IMR-90 (cell line): ENCODE measurements around the gene NOP16. TPM values are rescaled to one million over a fixed set of nuclear protein-coding genes. Genes with fewer than 3 reads are reported as not detected.

ENCODE experiments used
- ATAC-seq: fragments of 200-7000 bp; cut with Tn5 transposase; 2 replicates; pipeline ENCODE4 v1.9.1; 2020; ENCODE audit warnings: low read depth, mild to moderate bottlenecking, moderate library complexity
- BruUV-seq: library from RNA; stranded (reverse); fragments of 400-500 nt; replicated peaks from 2 replicates; lab custom pipeline; 2021; lab: Mats Ljungman, UMichigan
- CTCF ChIA-PET: fragments of 300-600 bp; formaldehyde crosslinking; extraction: SDS; loops from one replicate; lab custom pipeline; 2021; ENCODE audit warnings: antibody characterized with exemption; lab: Yijun Ruan, JAX
- POLR2A ChIA-PET: fragments of 300-600 bp; sonication (Branson Sonifier 250); formaldehyde crosslinking; loops from one replicate; lab custom pipeline; 2022; ENCODE audit warnings: antibody characterized with exemption; ENCODE audit not compliant: unreplicated experiment; lab: Charles Lee
- DNase-seq: peaks from one replicate; pipeline ENCODE4 v3.0.0; 2013
- H2AFZ ChIP-seq: replicated peaks from 2 replicates; pipeline ENCODE3; 2013; ENCODE audit warnings: low read length, mild to moderate bottlenecking; ENCODE audit not compliant: poor library complexity
- H2AK5ac ChIP-seq: 2 replicates; pipeline ENCODE4 v1.6.1; 2013; ENCODE audit warnings: low read depth, low read length, inconsistent platforms
- H2AK9ac ChIP-seq: replicated peaks from 2 replicates; pipeline ENCODE3; 2013; ENCODE audit warnings: mild to moderate bottlenecking, low read depth, low read length, moderate library complexity; ENCODE audit not compliant: poor library complexity
- H2BK120ac ChIP-seq: 2 replicates; pipeline ENCODE4 v1.6.1; 2013; ENCODE audit warnings: low read depth, low read length, inconsistent platforms
- H2BK15ac ChIP-seq: 3 replicates; pipeline ENCODE4 v1.6.1; 2013; ENCODE audit warnings: low read depth, low read length, inconsistent platforms
- H2BK20ac ChIP-seq: 2 replicates; pipeline ENCODE4 v1.6.1; 2013; ENCODE audit warnings: low read depth, mild to moderate bottlenecking, inconsistent platforms, low read length, moderate library complexity
- H2BK5ac ChIP-seq: 2 replicates; pipeline ENCODE4 v1.6.1; 2013; ENCODE audit warnings: mild to moderate bottlenecking, low read depth, low read length, inconsistent platforms; ENCODE audit not compliant: poor library complexity, severe bottlenecking
- H3K14ac ChIP-seq: replicated peaks from 2 replicates; pipeline ENCODE4 v1.6.1; 2013; ENCODE audit warnings: low read depth, low read length, inconsistent platforms
- H3K18ac ChIP-seq: 2 replicates; pipeline ENCODE4 v1.6.1; 2013; ENCODE audit warnings: low read depth, low read length, control low read depth
- H3K23ac ChIP-seq: 2 replicates; pipeline ENCODE4 v1.6.1; 2013; ENCODE audit warnings: low read depth, low read length, inconsistent platforms
- H3K27ac ChIP-seq: 2 replicates; pipeline ENCODE4 v1.5.1; 2013; ENCODE audit warnings: mild to moderate bottlenecking, control low read depth, low read length; ENCODE audit not compliant: insufficient read depth
- H3K27me3 ChIP-seq: 2 replicates; pipeline ENCODE4 v1.6.1; 2013; ENCODE audit warnings: low read length; ENCODE audit not compliant: control insufficient read depth, insufficient read depth
- H3K36me3 ChIP-seq: 2 replicates; pipeline ENCODE4 v1.6.1; 2013; ENCODE audit warnings: low read length, mixed read lengths; ENCODE audit not compliant: control insufficient read depth, insufficient read depth
- H3K4ac ChIP-seq: 2 replicates; pipeline ENCODE4 v1.6.1; 2013; ENCODE audit warnings: low read depth, low read length, inconsistent platforms
- H3K4me1 ChIP-seq: 2 replicates; pipeline ENCODE4 v1.6.1; 2013; ENCODE audit warnings: low read length, mixed read lengths; ENCODE audit not compliant: control insufficient read depth, insufficient read depth
- H3K4me2 ChIP-seq: 2 replicates; pipeline ENCODE4 v1.6.1; 2013; ENCODE audit warnings: low read depth, mild to moderate bottlenecking, control low read depth, low read length, moderate library complexity
- H3K4me3 ChIP-seq: 2 replicates; pipeline ENCODE4 v1.5.1; 2013; ENCODE audit warnings: low read depth, mild to moderate bottlenecking, control low read depth, low read length, moderate library complexity; ENCODE audit not compliant: insufficient read depth
- H3K56ac ChIP-seq: 2 replicates; pipeline ENCODE4 v1.6.1; 2013; ENCODE audit warnings: low read length, inconsistent platforms; ENCODE audit not compliant: insufficient read depth; ENCODE audit errors: extremely low read depth
- H3K79me1 ChIP-seq, 2 experiments: 2 replicates each; pipeline ENCODE4 v1.6.1; 2013; ENCODE audit warnings: low read length in 2 of 2, inconsistent platforms in 1 of 2, low read depth in 1 of 2
- H3K9ac ChIP-seq: 2 replicates; pipeline ENCODE4 v1.6.1; 2013; ENCODE audit warnings: low read depth, low read length, control low read depth
- H3K9me1 ChIP-seq: 2 replicates; pipeline ENCODE4 v1.6.1; 2013; ENCODE audit warnings: low read length, inconsistent platforms; ENCODE audit not compliant: insufficient read depth
- H3K9me3 ChIP-seq: 2 replicates; pipeline ENCODE4 v1.6.1; 2013; ENCODE audit warnings: low read length; ENCODE audit not compliant: control insufficient read depth, insufficient read depth
- H4K20me1 ChIP-seq: 2 replicates; pipeline ENCODE4 v1.6.1; 2013; ENCODE audit warnings: low read length, inconsistent platforms; ENCODE audit not compliant: insufficient read depth
- H4K5ac ChIP-seq: 2 replicates; pipeline ENCODE4 v1.6.1; 2013; ENCODE audit warnings: mild to moderate bottlenecking, low read depth, low read length, control low read depth
- H4K8ac ChIP-seq, 2 experiments: 2 replicates each; pipeline ENCODE4 v1.6.1; 2013; ENCODE audit warnings: low read depth in 2 of 2, low read length in 2 of 2, control low read depth in 1 of 2, inconsistent platforms in 1 of 2
- H4K91ac ChIP-seq: 2 replicates; pipeline ENCODE4 v1.6.1; 2013; ENCODE audit warnings: low read depth, low read length, inconsistent platforms; ENCODE audit not compliant: insufficient read depth
- BHLHE40 ChIP-seq: fragments of 150-350 bp; IDR thresholded peaks from 2 replicates; pipeline ENCODE4 v1.6.1; 2016; ENCODE audit warnings: mild to moderate bottlenecking, low read depth, low read length
- FOS ChIP-seq: fragments of 150-350 bp; IDR thresholded peaks from 2 replicates; pipeline ENCODE4 v1.6.1; 2016; ENCODE audit warnings: low read depth, low read length
- NFE2L2 ChIP-seq: fragments of 150-350 bp; IDR thresholded peaks from 2 replicates; pipeline ENCODE4 v1.6.1; 2016; ENCODE audit warnings: low read depth, mild to moderate bottlenecking, low read length
- WGBS, 2 experiments: methylation state at CpG; one replicate each; pipeline versions ENCODE4 v1.1.5 to v1.1.7; 2013; ENCODE audit warnings: missing lambda C conversion rate in 2 of 2; ENCODE audit not compliant: insufficient read length in 1 of 2; ENCODE audit errors: extremely low coverage in 2 of 2; 5-methylcytosine and 5-hydroxymethylcytosine counted together
- dilution Hi-C: fragments of 300-500 bp; cut with HindIII; formaldehyde crosslinking; loops from one replicate; pipeline ENCODE4 v1.14.3; 2018; ENCODE audit warnings: low sequenced_read_pairs; ENCODE audit not compliant: unreplicated experiment
- in situ Hi-C: fragments of 300-500 bp; cut with MboI; formaldehyde crosslinking; loops from 3 replicates; pipeline ENCODE4 v1.14.3; 2019; ENCODE audit warnings: low sequenced_read_pairs, inconsistent platforms, mixed read lengths
- intact Hi-C: fragments of 100-400 bp; cut with micrococcal nuclease; formaldehyde crosslinking; loops from 2 replicates; pipeline ENCODE4 v1.10.0; 2022
- polyA plus RNA-seq, 3 experiments: library from polyadenylated mRNA; depleted of rRNA; stranded (reverse); fragments of >200 nt; gene quantifications; 2 replicates each; pipeline ENCODE4 v1.2.3, GENCODE V29; 2012; ENCODE audit warnings: low replicate concordance in 1 of 3
- total RNA-seq: library from RNA; depleted of rRNA; stranded (reverse); fragments of >200 nt; gene quantifications from 2 replicates; pipeline ENCODE4 v1.2.3, GENCODE V29; 2012

The NOP16 gene
- total and polyA plus RNA-seq, 2 of the 4 experiments (the other 2 are of a cell fraction) = 28.0 to 60.4 TPM

GRCh38 chr5:176366232-176366894 lies 22.0 kb downstream of the NOP16 start:
- Histone ChIP-seq H2AK9ac (peak overlapping the region; percentile 86), H4K91ac (peak overlapping the region; percentile 83), H3K4me1 (peaks cover 7% of the 10 kb centered on the region), H3K9me3 (no peaks in the 10 kb centered on the region), H2BK15ac (no peak overlapping the region), H2BK120ac (peak overlapping the region; percentile 18), H3K9me1 (peaks cover 4% of the 10 kb centered on the region), H3K79me1 (peaks cover 13 to 17% of the 10 kb centered on the region in 2 experiments), H2BK5ac (peak overlapping the region; percentile 23), H4K5ac (peak overlapping the region; percentile 62), H3K23ac (peak overlapping the region; percentile 50), H2BK20ac (no peak overlapping the region), H3K56ac (no peak overlapping the region), H3K27ac (peak overlapping the region; percentile 64), H4K20me1 (no peaks in the 10 kb centered on the region), H2AFZ (peak overlapping the region; percentile 95), H3K9ac (peak overlapping the region; percentile 72), H3K14ac (peak overlapping the region; percentile 79), H4K8ac (peak overlapping the region; percentile 74 to 100), H3K4me3 (peak overlapping the region; percentile 58), H2AK5ac (peak overlapping the region; percentile 88), H3K4me2 (peak overlapping the region; percentile 71), H3K18ac (peak overlapping the region; percentile 21; the same call in 1 of the 2 replicates), H3K4ac (peak overlapping the region; percentile 66), H3K27me3 (no peaks in the 10 kb centered on the region), H3K36me3 (peaks cover 17% of the 10 kb centered on the region)
- no peak for DNase-seq
- in situ Hi-C loops (no loop called here), intact Hi-C loops (no loop called here), dilution Hi-C loops (no loop called here)
- no TSS peak for BruUV-seq
- ChIA-PET POLR2A (no interaction called here), CTCF (no interaction called here)
- TF ChIP-seq BHLHE40 = no peak
- no peak for TF ChIP-seq NFE2L2
- TF ChIP-seq FOS = no peak
- no peak for ATAC-seq
- 30% methylated on average over 10 of the region's 38 CpGs; no CpG with 5 or more reads in 1 of the 2 experiments for WGBS, 2 experiments
